GM12878 (cell line): ENCODE measurements around the gene NBEAL1. TPM values are rescaled to one million over a fixed set of nuclear protein-coding genes. Genes with fewer than 3 reads are reported as not detected.

Experiments
- ATAC-seq: fragments of 200-7000 bp; cut with Tn5 transposase; 3 replicates; pipeline ENCODE4 v1.9.1; 2020; ENCODE audit warnings: mild to moderate bottlenecking, moderate library complexity
- BruUV-seq: library from RNA; stranded (reverse); fragments of 400-500 nt; replicated peaks from 2 replicates; lab custom pipeline; 2021; lab: Mats Ljungman, UMichigan
- CTCF ChIA-PET: fragments of 300-600 bp; sonication (Branson Sonifier 250); formaldehyde crosslinking; extraction: SDS; loops from one replicate; lab custom pipeline; 2021; ENCODE audit warnings: inconsistent platforms; lab: Yijun Ruan, JAX
- POLR2A ChIA-PET: fragments of 350-600 bp; formaldehyde crosslinking; extraction: SDS; loops from one replicate; lab custom pipeline; 2021; ENCODE audit warnings: inconsistent platforms; lab: Charles Lee
- RAD21 ChIA-PET: fragments of 300-600 bp; sonication (Branson Sonifier 250); formaldehyde crosslinking; loops from one replicate; lab custom pipeline; 2023; ENCODE audit warnings: antibody characterized with exemption; ENCODE audit not compliant: unreplicated experiment; lab: Charles Lee
- SMC1A ChIA-PET: fragments of 300-600 bp; sonication (Branson Sonifier 250); formaldehyde crosslinking; loops from one replicate; lab custom pipeline; 2023; ENCODE audit not compliant: unreplicated experiment, uncharacterized antibody; lab: Charles Lee
- DNase-seq: peaks from one replicate; pipeline ENCODE4 v3.0.0-alpha.2; 2011; ENCODE audit warnings: low read depth, low spot score
- FAIRE-seq: peaks from 3 replicates; lab custom pipeline; 2011; peaks lifted over from hg19 to GRCh38; lab: Jason Lieb, UNC
- H2AFZ ChIP-seq: 2 replicates; pipeline ENCODE4 v1.6.0; 2011; ENCODE audit warnings: low read depth, low read length, control low read depth; ENCODE audit not compliant: control insufficient read depth
- H3K27ac ChIP-seq: 2 replicates; pipeline ENCODE4 v1.5.1; 2011; ENCODE audit warnings: control low read depth; ENCODE audit not compliant: control insufficient read depth, insufficient read depth
- H3K27me3 ChIP-seq, 2 experiments: replicated peaks in 1 of 2; 2 replicates each; pipeline versions ENCODE4 v1.6.0 to v1.6.1; 2011; ENCODE audit warnings: low read length in 1 of 2; ENCODE audit not compliant: control insufficient read depth in 2 of 2, insufficient read depth in 2 of 2
- H3K36me3 ChIP-seq, 2 experiments: 2 replicates each; pipeline ENCODE4 v1.5.1; 2011; ENCODE audit warnings: low read length in 1 of 2; ENCODE audit not compliant: control insufficient read depth in 2 of 2, insufficient read depth in 2 of 2
- H3K4me1 ChIP-seq: 2 replicates; pipeline ENCODE4 v1.6.1; 2011; ENCODE audit warnings: mild to moderate bottlenecking, low read length, moderate library complexity, mixed read lengths; ENCODE audit not compliant: control insufficient read depth, insufficient read depth
- H3K4me2 ChIP-seq: 2 replicates; pipeline ENCODE4 v1.6.0; 2011; ENCODE audit warnings: control low read depth; ENCODE audit not compliant: control insufficient read depth, insufficient read depth
- H3K4me3 ChIP-seq: fragments of 200-600 bp; sonication (generic); 2 replicates; pipeline ENCODE4 v1.5.1; 2016
- H3K79me2 ChIP-seq: 2 replicates; pipeline ENCODE4 v1.6.0; 2011; ENCODE audit warnings: low read length; ENCODE audit not compliant: control insufficient read depth, insufficient read depth
- H3K9ac ChIP-seq: 2 replicates; pipeline ENCODE4 v1.8.0; 2011; ENCODE audit warnings: low read length, control low read depth, mixed read lengths; ENCODE audit not compliant: control insufficient read depth, insufficient read depth
- H3K9me3 ChIP-seq: replicated peaks from 3 replicates; pipeline ENCODE4 v1.5.1; 2011; ENCODE audit warnings: mild to moderate bottlenecking, low read length; ENCODE audit not compliant: control insufficient read depth, insufficient read depth
- H4K20me1 ChIP-seq: 2 replicates; pipeline ENCODE4 v1.6.0; 2011; ENCODE audit not compliant: control insufficient read depth, insufficient read depth
- ATF3 ChIP-seq: IDR thresholded peaks from 2 replicates; pipeline ENCODE4 v1.6.1; 2011; ENCODE audit warnings: low read depth, mild to moderate bottlenecking, low read length, moderate library complexity, borderline replicate concordance; ENCODE audit errors: extremely low read depth
- E2F8 ChIP-seq: fragments of 450-650 bp; IDR thresholded peaks from 2 replicates; pipeline ENCODE4 v1.6.1; 2018; ENCODE audit warnings: mild to moderate bottlenecking, low read depth, moderate library complexity; ENCODE audit not compliant: partially characterized antibody
- NBN ChIP-seq: fragments of 450-650 bp; IDR thresholded peaks from 2 replicates; pipeline ENCODE4 v1.6.1; 2016
- PML ChIP-seq: IDR thresholded peaks from 2 replicates; pipeline ENCODE4 v1.6.1; 2012; ENCODE audit warnings: low read length, inconsistent platforms
- RELB ChIP-seq: fragments of 450-650 bp; IDR thresholded peaks from 2 replicates; pipeline ENCODE4 v1.6.1; 2017; ENCODE audit warnings: low read depth, mild to moderate bottlenecking, moderate library complexity
- REST ChIP-seq: IDR thresholded peaks from 2 replicates; pipeline ENCODE4 v1.6.1; 2012; ENCODE audit warnings: mild to moderate bottlenecking, low read depth, low read length
- RFX5 ChIP-seq: IDR thresholded peaks from 2 replicates; pipeline ENCODE4 v1.6.1; 2011; ENCODE audit warnings: low read depth, low read length, improper control_type of control experiment
- RUNX3 ChIP-seq: IDR thresholded peaks from 2 replicates; pipeline ENCODE4 v1.6.1; 2012; ENCODE audit warnings: low read length, inconsistent platforms
- USF2 ChIP-seq: IDR thresholded peaks from 2 replicates; pipeline ENCODE4 v1.6.1; 2011; ENCODE audit warnings: low read depth, low read length, improper control_type of control experiment, borderline replicate concordance
- ZNF207 ChIP-seq: fragments of 450-650 bp; IDR thresholded peaks from 2 replicates; pipeline ENCODE4 v1.6.1; 2014; ENCODE audit warnings: antibody characterized with exemption, mild to moderate bottlenecking, borderline replicate concordance
- WGBS: methylation state at CpG from one replicate; pipeline ENCODE4 v1.1.6; 2016; ENCODE audit warnings: low lambda C conversion rate; ENCODE audit not compliant: insufficient replicate concordance, insufficient coverage; ENCODE audit errors: missing lambda C conversion rate; 5-methylcytosine and 5-hydroxymethylcytosine counted together
- in situ Hi-C: fragments of 300-500 bp; cut with MboI; formaldehyde crosslinking; loops from 9 replicates; pipeline ENCODE4 v1.14.3; 2018; ENCODE audit warnings: mixed read lengths
- intact Hi-C: fragments of 100-400 bp; cut with micrococcal nuclease; formaldehyde crosslinking; loops from one replicate; pipeline ENCODE4 v1.14.2; 2022; ENCODE audit not compliant: unreplicated experiment
- polyA plus RNA-seq, 11 experiments: library from polyadenylated mRNA; depleted of rRNA in 4 of 11; unstranded in 6 of 11; stranded (reverse) in 5 of 11; fragments of >200 nt; fragmentation: Nextera tagmentation in 4 of 11; fragmentation: Illumina TruSeq in 1 of 11; extraction: Ambion mirVana in 4 of 11; extraction: Trizol in 1 of 11; gene quantifications; 1 replicate in 1 of 11; 2 replicates in 10 of 11; pipeline versions ENCODE4 v1.2.1 to v1.2.3, GENCODE V29; 2011 to 2016; ENCODE audit warnings: inconsistent platforms in 2 of 11, missing spikeins in 2 of 11, low read depth in 1 of 11
- total RNA-seq, 4 experiments: library from RNA; depleted of rRNA in 3 of 4; stranded (reverse); fragments of >200 nt in 3 of 4; fragmentation: Illumina TruSeq in 1 of 4; extraction: Trizol in 1 of 4; gene quantifications; 2 replicates each; pipeline versions ENCODE4 v1.2.1 to v1.2.3, GENCODE V29; 2013 to 2021

Gene NBEAL1
- total and polyA plus RNA-seq, 10 of the 15 experiments (the other 5 are each of a cell fraction or from before 2014, with no cell fraction given), result 1.9 to 16.1 (median 7.2) TPM

- no peaks in the 10 kb centered on the region for H3K36me3 ChIP-seq
- intact Hi-C loops (no loop called here), in situ Hi-C loops (no loop called here)
- peak overlapping the region; percentile 24 for H2AFZ ChIP-seq
- ChIA-PET CTCF (interaction anchor here (1.0 to 1.5 kb wide), 7 partner anchors 11 to 222 kb away, joined by 3 to 7 read pairs (median 3); partner anchors contain the start of genes CARF and WDR12), SMC1A (interaction anchor here (0.7 to 1.9 kb wide), 14 partner anchors 14 to 432 kb away, joined by 3 to 7 read pairs (median 4); partner anchors contain the start of genes CYP20A1 and WDR12), POLR2A (interaction anchor here (0.7 to 1.1 kb wide), 3 partner anchors 52 to 221 kb away, joined by 3 to 4 read pairs (median 3); partner anchors contain the start of genes CARF and WDR12), RAD21 (interaction anchor here (0.6 to 2.3 kb wide), 8 partner anchors 32 to 221 kb away, joined by 3 to 12 read pairs (median 3); partner anchors contain the start of genes CARF and WDR12)
- ATAC-seq (no peak; the same call in 1 of the 3 replicates), FAIRE-seq (peak; percentile 70), DNase-seq (peak; percentile 25)
- peaks cover 11% of the 10 kb centered on the region for H3K4me1 ChIP-seq
- H3K9ac ChIP-seq, result peak overlapping the region; percentile 38
- H3K27ac ChIP-seq, result peak overlapping the region; percentile 50; the same call in 1 of the 2 replicates
- H3K4me3 ChIP-seq, result peak overlapping the region; percentile 53; the same call in 1 of the 2 replicates
- WGBS, result 0% methylated on average over 1 of the region's 1 CpG
- no peaks in the 10 kb centered on the region for H3K9me3 ChIP-seq
- H4K20me1 ChIP-seq, result no peaks in the 10 kb centered on the region
- H3K27me3 ChIP-seq, result no peaks in the 10 kb centered on the region
- peak overlapping the region; percentile 54 for H3K4me2 ChIP-seq
- peaks cover 21% of the 10 kb centered on the region for H3K79me2 ChIP-seq
- no TSS peak for BruUV-seq
- peak; percentile 27; the same call in 1 of the 2 replicates for TF ChIP-seq RELB
- no peak for TF ChIP-seq E2F8
- TF ChIP-seq RFX5, result 0 out of 2 replicates have a peak, but pooled peaks have one; percentile 30
- no peak for TF ChIP-seq RUNX3
- no peak for TF ChIP-seq REST
- TF ChIP-seq PML, result no peak
- TF ChIP-seq ZNF207, result 0 out of 2 replicates have a peak, but pooled peaks have one; percentile 16
- no peak for TF ChIP-seq ATF3
- TF ChIP-seq NBN, result peak; percentile 80
- TF ChIP-seq USF2, result no peak
Observed at GRCh38 chr2:203018181-203018580, 3.5 kb downstream of the NBEAL1 start.
